ENCODE results near the gene CTDSPL2.
"Not testable (repeated sequence)": the region's sequence is repeated elsewhere in the genome, so short reads cannot be mapped to it uniquely, and the experiment has no call there.

CTDSPL2 gene

GRCh38 chr15:44426975-44427755 lies at the start of gene CTDSPL2:
CTDSPL2 (plus strand) TSS chr15:44427629; CDS start chr15:44459015, 31,386 bp downstream.
- DNase-seq: peak; percentile 94

- DNase-seq: no peak
These were observed 46.2 kb upstream of the CTDSPL2 start for GRCh38 chr15:44381236-44381635.

- no peak for DNase-seq
These were observed 42.0 kb upstream of the CTDSPL2 start for GRCh38 chr15:44385344-44385942.

GRCh38 chr15:44394062-44394461 lies 33.4 kb upstream of the CTDSPL2 start:
- DNase-seq: no peak

- DNase-seq: no peak
These were observed 32.9 kb upstream of the CTDSPL2 start for GRCh38 chr15:44394562-44394961.

GRCh38 chr15:44397869-44398268 lies 29.6 kb upstream of the CTDSPL2 start:
- DNase-seq: no peak

- no peak for DNase-seq
These were observed 13.4 kb upstream of the CTDSPL2 start for GRCh38 chr15:44414001-44414400.

GRCh38 chr15:44427756-44428724 lies 611 bp downstream of the CTDSPL2 start:
- DNase-seq: no peak

- no peak for DNase-seq
These were observed 8.7 kb downstream of the CTDSPL2 start for GRCh38 chr15:44435893-44436667.

- DNase-seq: no peak
These were observed 11.0 kb downstream of the CTDSPL2 start for GRCh38 chr15:44438402-44438801.

GRCh38 chr15:44441095-44441501 lies 13.7 kb downstream of the CTDSPL2 start:
- DNase-seq: no peak

- no peak for DNase-seq
These were observed 16.1 kb downstream of the CTDSPL2 start for GRCh38 chr15:44443515-44443914.

- no peak for DNase-seq
These were observed 20.4 kb downstream of the CTDSPL2 start for GRCh38 chr15:44447772-44448376.

GRCh38 chr15:44450172-44450571 lies 22.7 kb downstream of the CTDSPL2 start:
- no peak for DNase-seq

- DNase-seq: not testable (repeated sequence)
These were observed 26.3 kb downstream of the CTDSPL2 start for GRCh38 chr15:44453578-44454283.

- DNase-seq: no peak
These were observed 31.0 kb downstream of the CTDSPL2 start for GRCh38 chr15:44458429-44458828.

- DNase-seq: peak; percentile 11
These were observed 41.4 kb downstream of the CTDSPL2 start for GRCh38 chr15:44468709-44469385.

- no peak for DNase-seq
These were observed 44.5 kb downstream of the CTDSPL2 start for GRCh38 chr15:44471885-44472455.

- no peak for DNase-seq
These were observed 51.9 kb downstream of the CTDSPL2 start for GRCh38 chr15:44479343-44479742.

- no peak for DNase-seq
These were observed 54.7 kb downstream of the CTDSPL2 start for GRCh38 chr15:44482090-44482489.
